Retinal pigment epithelial cell (primary cell): Measurements from ENCODE around the gene SGSH.

Experiments
- DNase-seq: peaks from one replicate; pipeline ENCODE4 v3.0.0-alpha.2; 2010; ENCODE audit warnings: low read depth
- H3K4me3 ChIP-seq: 2 replicates; pipeline ENCODE4 v1.5.1; 2011; ENCODE audit warnings: mild to moderate bottlenecking, low read length, control low read depth, moderate library complexity
- CTCF ChIP-seq: conservative IDR thresholded peaks from 2 replicates; pipeline ENCODE4 v1.5.1; 2011; ENCODE audit warnings: low read depth, low read length, control low read depth, inconsistent platforms

Gene SGSH

GRCh38 chr17:80182845-80183223, 37.3 kb downstream of the SGSH start:
- no peak for DNase-seq
- no peak overlapping the region for H3K4me3 ChIP-seq
- no peak for TF ChIP-seq CTCF

- DNase-seq, result no peak
- H3K4me3 ChIP-seq, result no peak overlapping the region
- TF ChIP-seq CTCF, result no peak
These were observed 37.9 kb downstream of the SGSH start for GRCh38 chr17:80182118-80182844.

GRCh38 chr17:80181431-80181830, 38.7 kb downstream of the SGSH start:
- no peak overlapping the region for H3K4me3 ChIP-seq
- no peak for TF ChIP-seq CTCF
- no peak for DNase-seq

- no peak for TF ChIP-seq CTCF
- DNase-seq, result no peak
- H3K4me3 ChIP-seq, result no peak overlapping the region
These were observed 39.9 kb downstream of the SGSH start for GRCh38 chr17:80180192-80180591.

DNA sequence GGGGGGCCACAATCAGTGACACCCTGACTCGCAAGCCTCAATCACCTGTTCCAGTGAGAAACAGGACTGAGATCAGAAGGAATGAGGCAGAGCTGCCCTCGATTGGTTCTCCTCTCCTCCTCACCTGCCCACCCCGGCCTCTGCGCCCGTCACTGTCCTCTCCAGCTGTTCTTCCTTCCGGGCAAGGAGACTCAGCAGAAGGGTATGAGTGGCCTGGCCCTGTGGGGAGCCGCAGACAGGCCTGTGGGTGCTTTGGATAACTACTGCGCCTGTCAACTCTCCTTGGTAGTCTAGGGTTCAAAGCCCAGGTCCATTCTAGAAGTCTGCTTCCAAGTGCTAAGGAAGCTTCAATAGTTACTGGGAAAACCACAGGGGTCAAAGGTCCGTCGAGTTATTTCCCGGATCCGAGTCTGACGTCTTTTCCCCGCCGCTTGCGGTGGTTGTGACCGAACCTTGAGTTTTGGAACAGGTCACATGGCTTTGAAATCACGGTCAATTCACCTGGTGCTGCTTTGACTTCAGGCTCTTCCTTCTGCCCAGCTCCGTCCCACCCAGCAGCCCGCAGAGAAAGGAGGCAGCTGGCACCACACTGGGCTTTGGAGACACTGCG, 42.0 kb downstream of the SGSH start:
- no peak overlapping the region for H3K4me3 ChIP-seq
- TF ChIP-seq CTCF, result no peak
- no peak for DNase-seq

DNA sequence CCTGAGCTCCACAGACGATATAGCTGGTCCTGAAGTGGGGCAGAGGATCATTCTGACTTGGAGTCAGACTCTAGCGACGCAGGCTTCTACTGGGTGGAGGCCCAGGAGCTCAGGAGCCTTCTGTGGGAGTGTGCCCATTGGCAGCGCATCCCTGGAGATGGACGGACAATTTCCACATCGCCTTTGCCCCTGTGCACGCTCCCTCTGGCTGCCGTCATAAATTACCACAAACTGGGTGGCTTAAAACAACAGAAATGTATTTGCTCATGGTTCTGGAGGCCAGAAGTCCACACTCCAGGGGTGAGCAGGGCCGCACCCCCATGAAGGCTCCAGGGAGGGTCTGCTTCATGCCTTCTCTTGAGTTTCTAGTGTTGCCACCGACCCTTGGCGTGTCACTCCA, 43.4 kb downstream of the SGSH start:
- H3K4me3 ChIP-seq, result no peak overlapping the region
- no peak for TF ChIP-seq CTCF
- no peak for DNase-seq

DNA sequence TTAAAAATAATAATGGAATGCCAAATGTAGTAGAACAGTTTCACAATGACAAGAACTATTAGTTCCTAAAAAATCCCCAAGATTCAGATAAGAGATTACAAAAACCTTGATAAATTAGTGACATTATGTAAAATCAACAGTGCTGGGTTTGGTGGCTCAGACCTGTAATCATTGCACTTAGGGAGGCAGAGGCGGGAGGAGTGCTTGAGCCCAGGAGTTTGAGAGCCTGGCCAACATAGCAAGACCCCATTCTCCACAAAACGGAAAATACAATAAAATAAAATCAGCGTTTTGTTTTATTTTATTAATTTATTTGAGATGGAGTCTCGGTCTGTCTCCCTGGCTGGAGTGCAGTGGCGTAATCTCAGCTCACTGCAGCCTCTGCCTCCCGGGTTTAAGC, 46.2 kb downstream of the SGSH start:
- TF ChIP-seq CTCF, result no peak
- no peak for DNase-seq
- no peak overlapping the region for H3K4me3 ChIP-seq
